GM18870 (cell line): ENCODE results near the gene CLDN24.

Source experiments
- ATAC-seq: cut with Tn5 transposase; IDR thresholded peaks from one replicate; pipeline ENCODE4 v1.9.1; 2021; ENCODE audit warnings: moderate library complexity; ENCODE audit not compliant: unreplicated experiment

Gene CLDN24

DNA sequence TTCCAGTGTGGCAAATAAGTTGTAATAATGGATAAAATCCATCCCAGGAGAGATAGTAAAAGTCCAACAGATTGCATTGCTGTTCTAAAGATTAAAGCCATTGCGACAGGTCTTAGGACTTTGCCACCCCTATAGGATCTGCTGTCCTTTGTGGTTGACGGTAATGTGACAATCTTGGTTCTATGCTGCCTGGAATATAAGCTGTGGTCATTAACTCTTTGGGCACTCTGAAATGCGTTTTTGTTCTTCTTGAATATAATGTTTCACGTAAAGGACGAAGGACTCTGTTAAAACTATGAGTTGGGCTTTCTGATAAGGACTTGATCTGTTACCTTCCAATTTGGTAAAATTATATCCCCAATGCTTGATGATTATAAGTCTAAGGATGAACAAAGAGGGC lies at the start of gene CLDN24:
TSS of gene CLDN24 (minus strand) at position 101 of the 400 bp plus-strand sequence. CDS start at position 101, 0 bp downstream.
- ATAC-seq: no peak

DNA sequence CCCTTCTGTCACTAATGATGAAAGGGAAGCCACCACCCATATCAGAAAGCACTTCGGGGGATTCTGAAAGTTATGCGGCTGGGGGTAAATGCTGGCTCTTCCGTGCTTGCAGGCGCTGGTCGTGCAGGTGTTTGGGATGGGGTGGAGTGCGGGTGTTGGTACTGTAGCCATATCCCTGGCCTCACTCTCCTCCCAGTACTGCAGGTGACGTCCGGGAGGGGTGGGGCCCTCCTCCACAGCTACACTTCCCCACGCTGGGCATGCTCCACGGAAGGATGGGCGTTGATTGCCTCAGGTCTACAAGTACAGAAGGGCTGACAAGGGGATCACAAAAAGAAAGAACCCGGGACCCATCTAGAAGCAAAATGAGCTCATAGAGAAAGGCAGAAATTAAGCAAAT lies 48.6 kb upstream of the CLDN24 start:
- no peak for ATAC-seq

DNA sequence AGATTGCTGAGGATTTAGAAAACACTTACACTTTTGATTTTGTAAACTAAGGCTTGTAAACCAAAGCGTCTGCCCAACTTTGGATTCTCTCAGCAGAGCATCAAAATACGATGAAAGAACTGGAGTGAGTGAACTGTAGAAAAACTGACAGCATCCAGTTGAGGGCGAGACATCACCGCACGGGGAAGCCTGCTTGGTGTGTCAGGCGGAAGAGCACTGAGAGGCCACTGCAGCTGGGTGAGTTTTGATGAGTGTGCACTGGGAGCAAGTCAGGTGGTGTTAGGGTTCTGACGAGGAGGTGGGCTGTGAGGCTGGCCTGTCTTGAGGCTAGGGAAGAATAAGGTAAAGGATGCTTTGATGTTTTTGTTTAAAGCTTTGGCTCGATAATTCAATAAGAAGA lies 46.8 kb upstream of the CLDN24 start:
- ATAC-seq: no peak

DNA sequence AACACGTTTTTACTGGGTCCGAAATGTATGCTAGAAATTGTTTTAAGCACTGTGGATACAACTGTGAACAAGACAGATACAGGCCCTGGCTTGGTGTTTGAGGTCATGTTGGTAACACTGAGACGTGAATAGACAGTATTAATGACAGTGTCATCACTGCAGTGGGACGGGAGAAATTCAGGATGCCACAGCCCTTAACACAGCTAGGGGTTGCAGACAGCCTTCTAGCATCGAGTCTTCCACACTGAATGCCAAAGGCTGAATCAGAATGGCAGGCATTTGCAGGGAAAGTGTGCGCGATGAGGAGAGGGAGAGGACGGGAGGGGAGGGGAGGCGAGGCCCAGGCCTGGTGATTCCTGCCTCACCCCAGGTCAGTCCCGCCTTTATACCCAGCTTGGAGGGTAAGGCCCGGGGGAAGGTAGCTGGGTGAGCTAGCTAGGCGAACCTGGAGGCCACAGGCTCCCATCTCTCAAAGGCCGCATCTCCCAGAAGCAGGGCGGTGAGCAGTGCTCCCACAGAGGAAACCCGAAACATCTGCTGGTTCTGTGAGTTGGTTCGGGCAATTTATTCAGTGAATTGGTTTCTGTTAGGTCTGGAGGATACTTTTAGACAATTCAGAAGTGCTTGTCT lies 44.1 kb upstream of the CLDN24 start:
- ATAC-seq: no peak

- no peak for ATAC-seq
Measured at GRCh38 chr4:183364025-183364424, 41.8 kb upstream of the CLDN24 start.

DNA sequence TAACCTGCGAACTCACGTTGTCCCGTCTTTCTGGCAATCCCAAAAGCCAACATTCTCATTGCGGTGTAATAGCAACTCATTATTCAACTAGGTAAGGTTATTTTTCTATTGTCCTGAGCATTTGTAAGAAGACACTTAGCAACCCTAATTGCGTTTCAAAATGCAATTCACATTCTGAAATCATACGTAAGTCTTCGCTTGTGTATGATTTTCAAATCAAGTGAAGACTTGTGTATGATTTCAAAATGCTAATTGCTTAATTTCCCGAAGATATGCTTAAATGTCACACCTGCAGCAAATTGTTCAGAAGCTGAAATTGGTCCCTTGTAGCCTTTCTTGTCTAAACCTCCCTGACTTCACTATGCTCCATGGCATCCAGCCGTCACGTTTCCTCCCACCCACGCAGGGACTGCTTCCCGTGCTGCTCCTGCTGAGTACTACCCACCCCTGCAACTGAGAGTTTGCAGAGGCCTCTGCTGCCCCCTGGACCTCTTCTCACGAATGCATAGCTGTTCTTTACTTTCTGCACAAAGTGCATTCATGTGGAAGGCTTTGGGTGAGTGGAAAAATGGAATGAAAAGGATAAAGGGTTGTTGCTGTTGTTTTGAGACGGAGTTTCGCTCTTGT lies 40.8 kb upstream of the CLDN24 start:
- ATAC-seq: no peak

- ATAC-seq: no peak
Measured at GRCh38 chr4:183362036-183362435, 39.8 kb upstream of the CLDN24 start.

GRCh38 chr4:183360161-183360919 lies 38.1 kb upstream of the CLDN24 start:
- no peak for ATAC-seq

DNA sequence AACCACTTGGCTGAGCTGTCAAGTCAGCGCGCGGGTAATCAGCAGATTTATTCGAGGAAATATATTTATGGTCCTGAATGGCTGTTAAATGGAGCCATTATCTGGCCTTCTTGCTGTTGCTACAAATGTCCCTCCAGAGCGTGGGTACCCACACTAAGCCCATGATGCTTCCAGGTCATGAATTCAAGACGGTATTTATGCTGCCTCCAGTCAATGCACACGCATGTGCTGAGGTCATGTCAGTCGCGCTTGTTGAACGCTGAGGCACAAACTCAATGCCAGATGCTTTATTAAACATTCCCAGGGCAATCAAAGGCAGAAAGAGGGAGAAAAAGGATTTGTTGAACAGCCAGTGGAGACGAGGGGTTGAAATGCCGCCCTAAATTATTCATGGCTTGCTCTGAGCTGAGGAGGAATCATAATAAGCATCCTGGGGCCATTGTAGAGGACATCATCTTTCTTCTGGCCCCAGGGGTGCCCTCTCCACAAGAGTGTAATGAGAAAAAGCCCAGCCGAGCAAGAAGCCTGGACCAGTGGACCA lies 36.1 kb upstream of the CLDN24 start:
- no peak for ATAC-seq

GRCh38 chr4:183356931-183357675 lies 34.9 kb upstream of the CLDN24 start:
- no peak for ATAC-seq

DNA sequence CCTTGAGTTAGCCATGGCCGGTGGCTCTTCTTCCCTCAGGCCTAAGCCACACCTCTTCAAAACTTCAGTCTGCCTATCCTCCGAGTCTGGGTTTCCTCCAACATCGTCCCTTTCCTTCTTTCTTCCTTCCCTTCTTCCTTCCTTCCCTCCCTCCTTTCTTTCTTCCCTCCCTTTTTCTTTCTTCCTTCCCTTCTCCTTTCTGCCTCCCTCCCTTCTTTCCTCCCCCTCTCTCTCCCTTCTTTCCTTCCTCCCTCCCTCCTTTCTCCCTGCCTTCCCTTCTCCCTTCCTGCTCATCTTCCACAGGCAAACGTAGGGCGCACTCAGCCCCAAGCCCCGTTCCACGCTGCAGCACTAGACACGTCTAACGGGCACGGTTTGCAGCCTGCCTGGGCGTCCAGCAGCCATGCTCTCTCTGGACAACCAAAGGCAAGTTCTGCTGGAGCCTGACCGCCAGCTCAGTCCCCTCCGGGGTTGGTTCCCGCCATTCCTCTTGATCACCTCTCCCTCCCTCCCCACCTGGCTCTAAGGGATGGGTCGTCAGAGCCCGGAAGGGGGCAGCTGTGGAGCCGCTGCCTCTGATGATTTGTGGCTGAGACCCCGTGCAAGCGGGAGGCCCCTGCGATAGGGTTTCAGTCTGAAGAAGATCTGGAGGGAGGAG lies 34.1 kb upstream of the CLDN24 start:
- ATAC-seq: no peak

DNA sequence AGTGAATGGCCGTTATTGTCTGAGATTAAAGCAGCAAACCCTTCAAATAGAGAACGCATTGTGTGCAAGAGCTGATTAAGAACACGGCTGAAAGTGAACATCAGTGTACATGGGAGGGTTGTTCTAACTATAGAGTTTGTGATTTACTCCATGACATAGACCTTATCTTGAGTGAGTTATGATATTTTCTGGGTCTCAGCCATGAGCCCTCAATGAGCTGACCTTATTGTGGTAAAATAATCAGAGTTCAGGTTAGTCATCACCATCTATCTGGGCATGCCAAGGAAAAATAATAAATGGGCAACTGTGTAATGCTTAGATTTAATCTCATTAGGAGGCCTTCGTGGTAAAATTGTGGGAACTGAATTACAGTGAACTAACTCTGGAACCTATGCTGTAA lies 33.2 kb upstream of the CLDN24 start:
- ATAC-seq: no peak

DNA sequence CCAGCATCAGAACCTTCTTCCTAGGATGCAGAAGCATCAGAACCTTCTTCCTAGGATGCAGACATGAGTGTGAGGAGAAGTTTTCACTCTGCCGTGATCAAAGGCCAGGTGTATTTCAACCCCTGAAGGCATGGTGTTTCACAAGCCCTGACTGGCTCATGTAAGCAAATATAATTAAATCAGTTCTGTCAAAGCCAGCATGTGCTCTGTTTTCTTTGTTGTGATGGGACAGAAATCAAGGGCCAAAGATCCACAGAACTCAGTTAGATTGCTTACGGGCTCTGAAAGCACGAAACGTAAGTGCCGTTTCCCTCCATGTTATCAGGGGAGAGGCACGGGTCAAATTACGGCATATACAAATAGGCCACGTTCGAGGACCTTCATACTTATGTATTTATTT lies 32.0 kb upstream of the CLDN24 start:
- ATAC-seq: no peak

DNA sequence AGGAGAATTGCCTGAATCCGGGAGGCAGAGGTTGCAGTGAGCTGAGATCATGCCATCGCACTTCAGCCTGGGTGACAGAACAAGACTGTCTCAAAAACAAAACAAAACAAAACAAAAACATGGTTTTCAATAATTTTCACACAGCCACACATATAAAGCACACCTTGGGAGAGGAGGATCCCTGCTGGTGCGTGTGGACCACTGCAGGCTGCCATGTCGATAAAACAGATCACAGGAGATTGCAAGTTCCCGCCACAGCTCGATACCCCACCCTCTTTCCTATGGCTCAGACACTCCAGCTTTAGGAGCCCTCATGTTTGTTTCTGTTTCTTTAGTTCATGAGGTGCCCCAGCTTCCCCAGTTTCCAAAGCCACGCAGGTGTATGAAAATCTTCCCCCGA lies 31.3 kb upstream of the CLDN24 start:
- no peak for ATAC-seq

GRCh38 chr4:183352546-183352945 lies 30.3 kb upstream of the CLDN24 start:
- ATAC-seq: no peak

DNA sequence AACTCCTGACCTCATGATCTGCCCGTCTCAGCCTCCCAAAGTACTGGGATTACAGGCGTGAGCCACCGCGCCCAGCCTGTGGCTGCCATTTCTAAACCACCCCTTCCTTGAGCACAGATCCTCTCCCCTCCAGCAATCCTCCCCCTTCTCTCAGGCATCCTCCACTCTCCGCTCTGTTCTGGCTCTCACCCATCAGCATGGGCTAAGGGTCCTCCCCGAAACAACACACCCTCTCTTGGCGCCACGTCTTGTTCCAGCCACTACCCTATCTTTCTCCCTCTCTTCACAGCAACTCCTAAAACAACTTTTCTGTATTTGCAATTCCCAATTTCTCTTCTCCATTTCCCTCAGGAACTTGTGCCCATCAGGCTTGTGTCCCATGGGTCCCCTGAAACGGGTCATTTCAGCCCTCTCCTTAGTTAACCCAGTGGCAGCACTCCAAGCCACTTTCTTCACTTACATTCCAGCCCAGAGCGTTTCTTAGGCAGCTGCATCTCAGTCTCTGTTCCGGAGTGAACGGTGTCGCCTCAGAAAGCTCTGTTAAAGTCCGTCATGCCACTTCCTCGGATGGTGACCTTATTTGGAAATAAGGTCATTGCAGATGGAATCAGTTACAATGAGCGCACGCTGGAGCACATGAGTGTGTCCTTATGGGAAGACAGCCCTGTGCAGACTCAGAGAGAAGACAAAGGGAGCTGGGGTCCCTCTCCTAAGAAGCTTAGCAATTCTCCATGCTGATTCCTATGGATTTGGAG lies 28.3 kb upstream of the CLDN24 start:
- no peak for ATAC-seq

- no peak for ATAC-seq
Measured at GRCh38 chr4:183349673-183350072, 27.4 kb upstream of the CLDN24 start.

- ATAC-seq: peak; percentile 55
Measured at GRCh38 chr4:183348706-183349659, 26.8 kb upstream of the CLDN24 start.

DNA sequence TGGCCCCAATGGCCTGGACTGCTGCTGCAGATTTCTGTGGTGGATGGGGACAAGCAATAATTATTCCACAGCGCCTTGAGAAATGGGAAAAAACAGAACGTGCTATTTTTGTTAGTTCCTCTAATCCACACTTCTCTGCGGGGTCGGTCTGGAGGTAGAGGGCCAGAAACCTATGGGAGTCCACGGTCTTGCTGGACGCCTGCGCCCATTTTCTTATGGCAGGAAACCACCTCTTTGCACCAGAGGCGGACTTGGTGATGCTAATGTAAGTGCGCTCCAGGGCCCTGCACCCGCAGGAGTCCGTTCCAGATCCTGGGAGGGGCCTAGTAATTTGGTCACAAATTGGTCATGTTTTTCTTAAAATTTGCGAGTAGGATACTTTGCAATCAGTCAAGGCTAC lies 25.9 kb upstream of the CLDN24 start:
- no peak for ATAC-seq
